ENCODE measurements around the gene SERPING1.

DNA sequence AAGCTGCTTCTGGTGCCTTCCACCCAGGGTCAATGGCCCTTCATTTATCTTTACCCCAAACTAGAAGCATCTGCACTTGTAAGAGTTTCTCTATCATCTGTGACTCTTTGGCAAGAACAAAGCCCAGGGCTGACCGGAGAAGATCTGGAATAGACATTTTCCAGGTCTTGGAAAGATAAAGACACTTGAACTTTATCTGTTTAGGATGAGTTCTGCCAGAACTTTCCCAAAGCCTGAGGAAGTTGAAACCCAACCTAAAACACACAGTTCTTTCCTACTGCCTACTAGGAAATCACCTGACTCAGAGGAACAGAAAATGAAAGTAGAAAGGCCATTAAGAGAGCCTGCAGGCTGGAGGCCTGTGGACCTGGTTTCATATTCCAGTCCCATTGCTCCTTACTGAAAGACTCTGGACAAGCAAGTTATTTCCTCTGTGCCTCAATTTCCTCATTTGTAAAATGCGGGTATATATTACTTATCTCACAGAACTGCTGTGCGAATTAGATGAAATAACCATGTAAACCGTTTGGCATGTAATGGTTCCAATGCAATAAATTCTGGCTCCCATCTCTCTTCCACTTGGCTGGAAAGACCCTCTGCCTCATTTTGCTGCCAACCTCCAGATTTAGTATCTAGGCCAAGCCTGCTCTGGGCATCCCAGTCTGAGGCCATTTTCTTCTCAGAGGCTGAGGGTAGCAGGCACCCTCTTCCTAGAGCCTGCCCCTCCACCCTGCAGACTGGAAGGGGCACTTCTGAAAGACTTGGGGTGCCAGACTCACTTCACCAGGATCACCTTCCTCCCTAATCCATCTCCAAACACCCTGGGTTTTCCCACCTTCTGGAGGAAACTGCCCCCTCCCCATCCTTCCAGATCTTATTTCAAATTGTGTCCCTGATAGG, 31.2 kb upstream of the SERPING1 start:
- TF ChIP-seq GATA2 (IDR thresholded peaks at IDR 0.05; ENCODE audit: low read depth, low read length) (no peak), GATA3 (IDR thresholded peaks at IDR 0.05; ENCODE audit: low read depth, low read length) (no peak)
